COR-L47 (cell line): ENCODE results near the gene ABCB7.
"Not testable (repeated sequence)": the region's sequence is repeated elsewhere in the genome, so short reads cannot be mapped to it uniquely, and the experiment has no call there.

Experiments
- DNase-seq: peaks from one replicate; lab custom pipeline; 2025; lab: John Stamatoyannopoulos, UW

The ABCB7 gene

GRCh38 chrX:75096331-75096730 is 59.8 kb downstream of the ABCB7 start:
- no peak for DNase-seq

- no peak for DNase-seq
Observed at GRCh38 chrX:75086731-75087195, 69.3 kb downstream of the ABCB7 start.

GRCh38 chrX:75084757-75085156 is 71.3 kb downstream of the ABCB7 start:
- DNase-seq: no peak

- no peak for DNase-seq
Observed at GRCh38 chrX:75076429-75076828, 79.7 kb downstream of the ABCB7 start.

GRCh38 chrX:75074475-75074874 is 81.6 kb downstream of the ABCB7 start:
- no peak for DNase-seq

GRCh38 chrX:75071334-75071733 is 84.7 kb downstream of the ABCB7 start:
- DNase-seq: no peak

GRCh38 chrX:75067931-75068330 is 88.2 kb downstream of the ABCB7 start:
- DNase-seq: no peak

- DNase-seq: no peak
Observed at GRCh38 chrX:75061701-75062100, 94.4 kb downstream of the ABCB7 start.

- no peak for DNase-seq
Observed at GRCh38 chrX:75051047-75051446, 105.0 kb downstream of the ABCB7 start.

GRCh38 chrX:75045369-75045768 is 110.7 kb downstream of the ABCB7 start:
- DNase-seq: no peak

- not testable (repeated sequence) for DNase-seq
Observed at GRCh38 chrX:75044142-75044541, 111.9 kb downstream of the ABCB7 start.

GRCh38 chrX:75038925-75039324 is 117.2 kb downstream of the ABCB7 start:
- DNase-seq: no peak
